ENCODE data around the gene EBLN2.
"Not testable (repeated sequence)": the region's sequence is repeated elsewhere in the genome, so short reads cannot be mapped to it uniquely, and the experiment has no call there.

EBLN2 gene

DNA sequence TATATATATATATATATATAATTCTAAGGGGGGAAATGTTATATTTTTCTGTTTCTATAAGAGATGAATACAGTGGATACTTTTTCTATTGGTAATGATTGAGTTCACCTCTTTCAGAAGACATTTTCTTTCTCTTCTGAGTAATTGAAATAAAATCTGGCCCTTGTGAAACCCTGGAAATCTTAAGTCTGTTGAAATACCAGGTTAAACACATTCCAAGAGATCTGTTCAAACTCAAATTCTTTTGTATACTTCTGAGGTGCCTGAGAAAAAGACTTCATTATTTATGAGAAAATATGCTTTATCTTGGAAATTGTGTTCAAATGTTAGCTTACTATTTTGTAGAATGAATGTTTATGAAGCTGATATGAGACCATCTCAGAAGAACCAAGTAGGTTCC is 4.8 kb downstream of the EBLN2 start:
- DNase-seq, result not testable (repeated sequence)

DNA sequence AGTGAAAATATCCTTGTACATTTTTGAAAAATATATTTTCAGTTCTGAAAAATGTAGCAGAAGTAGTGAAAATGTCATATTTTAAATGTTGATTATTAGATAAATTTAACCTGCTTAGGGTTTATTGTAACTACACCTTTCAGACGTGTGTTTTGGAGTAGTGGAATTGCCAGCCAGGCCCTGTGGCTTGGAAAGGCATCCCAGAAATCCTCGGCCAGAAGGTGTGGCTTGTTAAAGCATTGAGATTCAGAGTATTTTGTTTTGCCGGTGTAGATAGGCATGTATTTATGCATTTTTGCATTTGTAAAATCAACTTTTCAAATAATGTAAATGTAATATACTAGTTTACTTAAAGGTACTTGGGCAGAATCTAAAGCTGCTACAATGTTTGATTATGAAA is 7.0 kb downstream of the EBLN2 start:
- no peak for DNase-seq

DNA sequence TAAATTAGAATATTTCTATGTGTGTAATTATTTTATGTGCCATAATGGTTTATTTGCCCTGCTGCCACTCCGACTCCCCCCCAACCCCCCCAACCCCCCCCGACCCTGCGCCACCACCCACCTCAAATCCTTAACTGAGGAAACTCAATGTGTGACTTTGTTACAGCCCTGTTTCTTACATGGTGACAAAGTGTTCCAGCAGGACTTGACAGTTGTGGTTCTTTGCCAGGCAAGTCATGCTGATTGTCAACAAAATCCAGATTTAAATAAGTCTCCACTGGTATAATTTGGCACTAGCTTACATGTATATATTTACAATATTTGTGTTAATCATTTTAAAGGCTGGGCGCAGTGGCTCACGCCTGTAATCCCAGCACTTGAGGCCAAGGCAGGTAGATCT is 7.7 kb downstream of the EBLN2 start:
- DNase-seq, result no peak

GRCh38 chr3:73069775-73070444 is 8.5 kb downstream of the EBLN2 start:
- DNase-seq, result no peak

DNA sequence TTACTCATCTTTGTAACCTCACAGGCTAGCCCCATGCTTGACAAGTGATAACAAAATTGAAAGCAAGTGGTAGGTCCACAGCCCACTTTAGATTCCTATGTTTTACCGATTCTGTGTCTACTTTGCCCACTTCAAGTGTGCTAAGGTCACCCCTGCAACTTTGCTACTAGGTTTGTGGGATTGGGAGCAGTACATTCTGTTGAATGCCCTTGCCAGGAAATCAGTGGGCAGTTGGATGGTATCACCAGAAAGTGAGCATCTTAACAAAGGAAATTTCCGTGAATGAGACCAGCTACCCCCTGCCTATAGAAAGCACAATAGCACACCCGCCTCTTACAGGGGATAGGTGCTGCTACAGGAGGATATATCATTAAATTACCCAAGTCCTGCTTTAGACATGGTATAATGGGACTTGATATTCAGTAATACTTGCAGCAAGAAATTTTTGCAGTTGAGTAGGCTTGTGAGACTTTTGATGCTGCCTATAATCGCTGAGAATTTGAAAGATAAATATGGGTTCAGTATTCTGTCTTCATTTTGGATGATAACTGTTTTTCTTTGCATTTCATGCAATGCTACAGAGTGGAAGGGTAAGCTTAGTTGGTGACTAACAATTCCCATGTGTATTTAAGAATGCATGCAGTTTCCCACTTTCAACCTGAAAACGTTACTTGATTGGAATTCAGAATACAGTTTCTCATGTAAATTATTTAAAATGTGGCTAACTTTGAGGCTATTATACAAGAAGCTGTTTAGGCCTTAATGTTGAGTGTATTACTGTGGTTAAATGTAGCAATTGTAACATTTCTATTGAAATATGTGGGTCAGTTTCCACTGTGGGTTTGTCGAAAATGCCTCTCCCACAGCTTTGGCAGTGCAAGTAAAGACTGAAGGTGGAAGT is 9.5 kb downstream of the EBLN2 start:
- DNase-seq, result no peak

GRCh38 chr3:73071952-73072351 is 10.5 kb downstream of the EBLN2 start:
- DNase-seq, result no peak

GRCh38 chr3:73072634-73073033 is 11.2 kb downstream of the EBLN2 start:
- no peak for DNase-seq

GRCh38 chr3:73073091-73073707 is 11.7 kb downstream of the EBLN2 start:
- DNase-seq, result no peak

- DNase-seq, result no peak
Measured at GRCh38 chr3:73074781-73075180, 13.3 kb downstream of the EBLN2 start.

DNA sequence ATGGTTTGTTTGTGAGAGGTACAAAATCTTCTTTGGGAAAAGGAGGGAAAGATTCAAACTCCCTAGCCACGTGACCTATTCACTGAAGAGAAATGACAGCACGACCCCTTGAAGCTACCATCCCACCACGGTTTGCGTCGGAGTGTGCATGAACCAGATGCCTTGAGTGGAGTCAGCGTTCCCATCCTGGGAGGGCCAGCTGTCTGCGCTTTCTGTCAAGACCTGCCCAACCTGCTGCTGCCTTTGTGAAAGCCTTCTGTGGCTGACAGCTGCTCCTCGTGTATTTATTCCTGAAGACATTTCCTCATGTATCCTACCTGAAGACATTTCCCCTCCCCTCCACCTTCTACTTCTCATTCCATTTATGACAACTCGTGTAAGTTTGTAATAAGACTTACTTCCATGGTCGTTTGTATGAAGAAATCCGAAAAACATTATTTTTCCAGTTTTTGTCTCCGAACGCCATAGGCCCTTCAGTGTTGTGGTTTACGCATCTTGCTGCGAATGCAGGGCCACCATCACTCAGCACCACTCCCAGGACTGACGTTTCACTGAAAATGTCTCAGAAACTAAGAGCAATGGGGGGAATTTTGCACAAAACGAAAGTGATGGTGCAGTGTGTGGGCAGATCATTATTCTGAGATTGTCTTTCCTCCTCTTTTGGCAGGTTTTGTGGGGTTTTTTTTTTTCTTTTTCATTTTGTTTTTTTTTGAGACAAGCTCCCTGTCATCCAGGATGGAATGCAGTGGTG is 18.9 kb downstream of the EBLN2 start:
- DNase-seq, result no peak

- no peak for DNase-seq
Measured at GRCh38 chr3:73081140-73081539, 19.7 kb downstream of the EBLN2 start.

DNA sequence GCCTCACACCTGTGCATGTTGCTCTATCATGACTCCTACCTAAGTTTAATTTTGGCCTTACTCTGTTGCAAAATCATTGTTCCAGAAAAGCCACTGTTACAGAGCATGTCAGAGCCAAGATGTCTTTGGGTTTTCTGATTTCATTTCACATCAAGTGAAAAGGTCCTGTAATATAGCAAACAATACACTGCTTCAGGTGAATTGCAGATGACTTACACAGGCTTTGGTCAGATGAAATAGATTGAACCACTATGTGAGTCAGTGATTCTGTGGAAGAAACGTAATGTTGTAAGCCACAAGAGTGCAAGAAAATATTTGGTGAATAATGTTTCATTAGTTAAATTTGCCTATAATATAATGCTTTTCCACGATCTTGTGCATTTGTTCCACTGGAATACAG is 22.7 kb downstream of the EBLN2 start:
- DNase-seq, result no peak

- peak; percentile 80 for DNase-seq
Measured at GRCh38 chr3:73086071-73086494, 24.6 kb downstream of the EBLN2 start.

DNA sequence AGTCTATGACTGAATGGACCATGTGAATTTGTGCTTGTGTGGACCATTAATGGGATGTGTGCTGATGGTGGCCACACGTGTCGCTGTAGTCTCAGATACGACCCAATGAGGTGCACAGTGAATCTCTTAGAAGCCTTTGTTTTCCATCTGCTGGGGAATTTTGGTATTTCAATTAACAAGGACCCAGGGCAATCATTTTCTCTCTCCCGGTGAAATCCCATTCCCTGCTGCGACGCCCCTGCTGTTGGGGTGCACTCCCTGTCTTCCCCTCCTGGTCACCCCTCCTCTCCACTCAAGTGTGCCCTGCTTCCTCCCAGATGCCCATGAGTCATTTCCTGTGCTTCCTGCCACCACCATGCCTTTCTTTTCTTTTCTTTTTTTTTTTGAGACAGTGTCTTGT is 32.7 kb downstream of the EBLN2 start:
- DNase-seq, result no peak

DNA sequence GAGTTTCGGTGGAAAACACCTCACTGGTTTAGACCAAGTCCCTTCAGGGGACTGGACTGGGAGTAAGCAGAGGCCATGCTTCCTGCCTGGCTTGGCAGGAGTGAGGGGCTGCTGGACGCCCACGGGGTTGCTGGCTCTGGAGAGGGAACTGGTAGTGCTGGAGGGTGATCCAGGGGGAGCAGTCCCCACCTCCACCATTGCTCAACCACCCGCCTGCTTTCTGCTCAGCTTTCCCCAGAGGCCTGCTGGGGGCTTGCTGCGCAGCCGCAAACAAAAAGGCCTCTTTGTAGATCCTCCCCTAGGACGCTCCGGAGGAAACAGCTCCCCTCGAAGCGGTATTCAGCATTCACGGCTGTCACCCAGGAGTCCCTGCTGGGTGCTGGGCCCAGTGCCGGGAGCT is 33.5 kb downstream of the EBLN2 start:
- DNase-seq, result no peak

DNA sequence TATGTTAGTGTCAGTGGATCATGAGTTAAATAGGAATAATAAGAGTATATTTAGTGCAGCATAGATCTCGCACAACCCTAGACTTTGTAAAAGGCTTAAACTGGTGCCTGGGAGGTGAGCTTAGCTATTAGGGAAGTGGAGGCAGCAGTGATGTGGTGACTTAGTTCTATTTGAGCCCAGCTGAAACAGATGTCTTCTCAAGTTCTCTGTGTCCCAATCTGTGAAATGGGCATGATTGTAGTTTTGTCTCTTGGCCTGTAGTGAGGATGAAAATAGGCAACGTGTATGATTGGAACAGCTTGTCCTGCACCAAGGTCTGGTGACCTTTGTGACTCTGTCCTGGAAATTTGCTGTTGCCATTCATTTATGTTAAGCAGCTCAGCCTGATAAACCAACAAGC is 34.7 kb downstream of the EBLN2 start:
- DNase-seq, result no peak

- DNase-seq, result no peak
Measured at GRCh38 chr3:73098026-73098425, 36.6 kb downstream of the EBLN2 start.

DNA sequence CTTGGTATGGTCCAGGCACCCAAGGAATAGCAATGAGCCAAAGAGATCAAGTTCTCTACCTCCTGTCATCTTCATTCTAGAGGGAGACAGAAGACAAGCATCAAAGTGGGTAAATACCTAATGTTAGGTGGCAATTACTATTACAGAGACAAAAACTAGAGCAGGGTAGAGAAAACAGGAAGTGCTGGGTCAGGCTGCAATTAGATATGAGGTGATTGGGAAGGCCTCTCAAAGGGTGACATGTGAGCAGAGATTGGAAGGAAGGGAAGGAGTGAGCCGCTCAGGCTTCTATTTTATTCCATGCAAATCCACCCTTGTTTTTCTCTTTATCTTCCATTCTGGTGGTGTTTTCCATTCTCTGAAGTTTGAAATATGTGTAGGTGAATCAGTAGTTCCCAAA is 37.4 kb downstream of the EBLN2 start:
- DNase-seq, result no peak

GRCh38 chr3:73100741-73101559 is 39.5 kb downstream of the EBLN2 start:
- peak; percentile 90 for DNase-seq

DNA sequence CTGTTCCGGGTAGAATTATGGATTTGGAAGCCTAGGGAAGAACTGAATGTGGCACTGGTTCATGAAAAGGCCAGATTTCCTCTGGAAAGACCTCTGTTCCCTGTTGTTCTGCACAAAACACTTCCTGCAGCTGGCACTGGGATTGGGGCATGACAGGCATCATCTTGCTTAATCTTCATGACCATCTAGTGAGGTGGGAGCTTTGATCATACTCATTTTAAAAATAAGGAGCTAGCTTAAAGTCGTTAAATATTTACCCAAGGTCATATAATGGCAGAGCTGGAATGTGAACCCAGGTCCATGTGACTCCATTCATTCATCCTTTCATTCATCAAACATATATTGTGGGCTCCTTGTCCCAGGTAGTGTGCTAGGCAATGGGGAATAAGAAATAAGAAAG is 40.4 kb downstream of the EBLN2 start:
- DNase-seq, result no peak

DNA sequence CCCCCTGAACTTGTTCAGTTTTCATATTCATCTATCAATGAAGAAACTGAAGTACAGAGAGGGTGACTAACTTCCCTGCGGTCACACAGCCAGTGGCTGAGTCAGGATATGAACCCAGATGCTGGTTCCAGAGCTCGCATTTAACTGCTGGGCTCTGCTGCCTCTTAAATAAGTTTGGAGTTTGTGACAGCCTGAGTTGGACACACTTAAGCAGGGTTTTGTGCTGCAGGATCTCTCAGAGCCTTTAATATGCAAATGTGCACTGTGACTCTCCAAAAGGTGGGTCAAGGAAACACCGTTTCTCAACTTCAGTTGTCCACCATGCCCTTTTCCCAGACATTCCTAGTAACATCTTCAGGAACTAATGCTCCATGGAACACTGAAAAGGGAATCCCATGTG is 45.8 kb downstream of the EBLN2 start:
- no peak for DNase-seq

DNA sequence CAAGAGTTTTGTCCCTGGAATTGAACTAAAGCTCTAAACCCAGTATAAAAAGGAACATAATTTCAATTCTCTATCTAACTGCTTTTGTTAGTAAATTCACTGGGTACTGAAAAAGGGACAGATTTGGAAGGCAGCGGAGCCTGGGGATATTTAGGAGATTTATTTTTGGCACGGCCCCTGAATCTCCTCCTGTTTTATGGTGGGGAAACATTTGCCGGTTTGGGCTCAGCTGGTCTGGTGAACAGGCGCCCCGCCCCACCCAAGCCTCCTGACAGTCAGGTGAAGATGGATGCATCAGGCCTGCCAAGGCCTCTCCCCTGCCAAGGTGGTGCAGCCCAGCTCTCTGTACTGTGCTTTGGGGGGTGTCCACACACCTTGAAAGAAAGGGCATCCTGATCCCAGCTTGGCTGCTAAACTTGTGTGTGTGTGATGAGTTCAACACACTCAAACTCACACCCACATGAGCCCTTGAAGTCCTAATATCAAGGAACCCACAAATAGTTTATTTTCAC is 46.3 kb downstream of the EBLN2 start:
- no peak for DNase-seq
